GM19452 (cell line): ENCODE data around the gene PSENEN.

Experiments used
- ATAC-seq: cut with Tn5 transposase; IDR thresholded peaks from one replicate; pipeline ENCODE4 v1.9.1; 2021; ENCODE audit not compliant: unreplicated experiment

PSENEN gene

DNA sequence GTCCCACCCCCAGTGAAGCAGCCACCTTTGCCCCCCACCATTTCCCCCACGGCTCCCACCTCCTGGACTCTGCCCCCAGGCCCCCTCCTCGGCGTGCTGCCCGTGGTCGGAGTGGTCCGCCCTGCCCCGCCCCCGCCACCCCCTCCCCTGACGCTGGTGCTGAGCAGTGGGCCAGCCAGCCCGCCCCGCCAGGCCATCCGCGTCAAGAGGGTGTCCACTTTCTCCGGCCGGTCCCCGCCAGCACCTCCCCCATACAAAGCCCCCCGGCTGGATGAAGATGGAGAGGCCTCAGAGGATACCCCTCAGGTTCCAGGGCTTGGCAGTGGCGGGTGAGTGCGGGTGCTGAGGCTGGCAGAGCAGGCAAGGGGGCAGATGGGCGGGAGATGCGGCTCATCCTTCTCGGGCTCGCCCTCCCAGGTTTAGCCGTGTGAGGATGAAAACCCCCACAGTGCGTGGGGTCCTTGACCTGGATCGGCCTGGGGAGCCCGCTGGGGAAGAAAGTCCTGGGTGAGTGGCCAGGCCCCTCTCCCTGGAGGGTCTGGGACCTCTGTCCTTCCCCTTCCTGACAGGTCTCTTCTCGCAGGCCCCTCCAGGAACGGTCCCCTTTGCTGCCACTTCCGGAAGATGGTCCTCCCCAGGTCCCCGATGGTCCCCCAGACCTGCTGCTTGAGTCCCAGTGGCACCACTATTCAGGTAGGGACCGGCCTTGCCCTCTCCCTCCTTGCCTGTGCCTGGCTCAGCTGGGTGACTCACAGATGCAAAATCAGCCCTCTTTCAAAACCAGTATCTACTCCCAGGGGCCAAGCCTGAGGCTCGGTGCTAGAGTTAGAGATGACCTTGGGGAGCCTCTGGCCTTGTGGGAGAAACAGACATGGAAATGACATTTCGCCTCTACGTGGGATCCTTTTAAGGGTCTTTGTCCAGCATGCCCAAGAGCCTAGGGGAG lies 12.0 kb upstream of the PSENEN start:
- ATAC-seq: no peak

DNA sequence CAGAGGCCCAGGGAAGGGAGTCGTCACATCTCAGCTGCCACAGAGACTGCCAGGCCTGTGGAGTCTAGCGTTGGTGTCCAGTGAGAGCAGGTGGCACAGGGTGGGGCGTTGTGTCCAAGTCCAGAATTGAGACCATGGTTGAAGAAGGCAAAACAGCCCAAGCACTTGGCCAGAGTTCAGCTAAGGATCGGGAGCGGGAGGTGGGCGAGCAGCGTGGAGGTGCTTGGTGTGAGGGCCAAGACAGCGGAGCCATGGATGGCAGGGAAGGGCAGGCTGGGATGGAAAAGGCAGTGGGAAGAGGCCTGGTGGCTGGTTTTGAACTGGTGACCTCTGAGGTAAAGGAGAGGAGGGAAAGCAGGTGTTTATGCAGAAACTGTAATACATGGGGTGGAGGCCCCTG lies 11.2 kb upstream of the PSENEN start:
- ATAC-seq: no peak

DNA sequence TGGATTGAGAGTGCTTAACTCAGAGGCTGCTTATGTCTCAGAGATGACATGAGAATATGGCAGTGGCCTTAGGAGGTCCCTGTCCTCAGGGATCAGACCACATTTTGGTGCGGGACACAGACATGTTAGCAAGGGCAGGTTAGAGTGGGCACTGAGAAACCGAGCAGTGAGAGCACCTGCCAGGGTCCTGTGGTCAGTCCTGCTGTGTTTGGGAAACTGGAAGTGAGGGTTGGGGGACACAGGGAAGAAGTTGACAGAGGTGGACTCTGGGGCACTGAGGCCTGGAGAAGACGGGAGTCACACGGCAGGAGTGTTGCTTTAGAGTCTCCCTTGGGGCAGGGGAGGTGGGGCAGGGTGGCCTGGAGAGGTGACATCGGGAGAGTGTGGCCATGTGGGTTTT lies 10.6 kb upstream of the PSENEN start:
- ATAC-seq: no peak

DNA sequence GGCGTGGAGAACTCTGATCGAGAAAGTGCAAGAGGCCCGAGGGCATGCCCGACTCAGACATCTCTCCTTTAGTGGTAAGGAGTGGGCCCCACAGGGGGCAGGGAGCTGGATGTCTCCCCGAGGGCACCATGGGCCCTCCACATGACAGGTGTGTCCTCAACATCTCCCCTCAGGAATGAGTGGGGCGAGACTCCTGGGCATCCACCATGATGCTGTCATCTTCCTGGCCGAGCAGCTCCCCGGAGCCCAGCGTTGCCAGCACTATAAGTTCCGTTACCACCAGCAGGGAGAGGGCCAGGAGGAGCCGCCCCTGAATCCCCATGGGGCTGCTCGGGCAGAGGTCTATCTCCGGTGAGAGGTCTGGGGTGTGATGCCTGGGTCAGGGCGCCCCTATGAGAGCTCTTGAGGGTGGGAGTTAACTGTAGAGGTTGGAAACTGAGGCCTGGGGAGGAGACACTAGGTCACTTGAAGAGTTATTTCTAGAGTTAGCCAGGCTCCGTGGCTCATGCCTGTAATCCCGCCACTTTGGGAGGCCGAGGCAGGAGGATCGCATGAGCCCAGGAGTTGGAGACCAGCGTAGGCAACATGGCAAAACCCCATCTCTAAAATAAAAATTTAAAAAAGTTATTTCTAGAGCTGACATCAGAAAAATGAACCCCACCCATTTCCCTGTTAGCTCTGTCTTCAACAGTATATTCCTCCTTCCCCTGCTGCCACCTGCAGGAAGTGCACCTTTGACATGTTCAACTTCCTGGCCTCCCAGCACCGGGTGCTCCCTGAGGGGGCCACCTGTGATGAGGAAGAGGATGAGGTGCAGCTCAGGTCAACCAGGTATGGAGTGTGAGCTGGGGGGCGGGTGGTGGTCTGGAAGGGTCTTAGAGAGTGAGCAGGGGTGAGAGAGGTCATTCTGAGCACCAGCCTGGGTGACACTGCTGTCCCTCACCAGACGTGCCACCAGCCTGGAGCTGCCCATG lies 8.3 kb upstream of the PSENEN start:
- no peak for ATAC-seq

DNA sequence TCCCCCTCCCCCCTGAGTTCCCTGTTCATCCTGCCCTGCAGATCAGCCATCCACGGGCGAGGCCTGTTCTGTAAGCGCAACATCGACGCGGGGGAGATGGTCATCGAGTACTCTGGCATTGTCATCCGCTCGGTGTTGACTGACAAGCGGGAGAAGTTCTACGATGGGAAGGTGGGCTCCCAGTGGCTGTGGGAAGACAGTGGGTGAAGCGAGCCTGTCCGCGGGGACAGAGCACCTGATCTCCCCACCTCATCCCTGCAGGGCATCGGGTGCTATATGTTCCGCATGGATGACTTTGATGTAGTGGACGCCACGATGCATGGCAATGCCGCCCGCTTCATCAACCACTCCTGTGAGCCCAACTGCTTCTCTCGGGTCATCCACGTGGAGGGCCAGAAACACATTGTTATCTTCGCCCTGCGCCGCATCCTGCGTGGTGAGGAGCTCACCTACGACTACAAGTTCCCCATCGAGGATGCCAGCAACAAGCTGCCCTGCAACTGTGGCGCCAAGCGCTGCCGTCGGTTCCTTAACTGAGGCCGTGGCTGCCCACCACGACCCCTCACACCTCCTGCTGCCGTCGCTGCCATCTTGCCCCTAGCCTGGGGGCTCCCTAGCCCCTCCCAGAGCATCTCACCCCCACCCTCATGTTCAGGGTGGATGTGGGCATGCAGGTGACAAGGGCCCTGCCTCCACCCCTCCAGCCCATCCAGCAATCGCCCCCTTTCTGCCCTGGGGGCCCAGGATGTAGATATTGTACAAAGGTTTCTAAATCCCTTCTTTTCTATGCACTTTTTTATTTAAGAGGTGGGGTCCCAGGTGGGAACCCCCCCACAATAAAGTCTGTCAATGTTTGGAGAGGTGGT lies 7.2 kb upstream of the PSENEN start:
- no peak for ATAC-seq

DNA sequence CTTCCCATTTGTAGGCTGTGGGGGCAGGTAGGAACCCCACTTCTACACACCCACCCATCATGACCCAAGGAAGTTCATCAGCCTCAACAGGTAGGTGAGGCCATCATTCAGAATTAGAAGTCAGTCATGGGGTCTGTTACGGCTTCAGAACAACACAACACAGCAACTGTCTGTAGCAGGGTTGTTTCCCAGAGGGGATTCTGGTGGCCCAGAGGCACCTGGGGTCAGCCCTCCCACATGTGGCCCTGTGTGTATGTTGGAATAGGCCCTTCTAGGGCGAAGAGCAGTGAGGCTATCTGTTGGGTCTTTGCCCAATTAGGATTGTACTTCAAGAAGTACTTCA lies 6.6 kb upstream of the PSENEN start:
- ATAC-seq: no peak

DNA sequence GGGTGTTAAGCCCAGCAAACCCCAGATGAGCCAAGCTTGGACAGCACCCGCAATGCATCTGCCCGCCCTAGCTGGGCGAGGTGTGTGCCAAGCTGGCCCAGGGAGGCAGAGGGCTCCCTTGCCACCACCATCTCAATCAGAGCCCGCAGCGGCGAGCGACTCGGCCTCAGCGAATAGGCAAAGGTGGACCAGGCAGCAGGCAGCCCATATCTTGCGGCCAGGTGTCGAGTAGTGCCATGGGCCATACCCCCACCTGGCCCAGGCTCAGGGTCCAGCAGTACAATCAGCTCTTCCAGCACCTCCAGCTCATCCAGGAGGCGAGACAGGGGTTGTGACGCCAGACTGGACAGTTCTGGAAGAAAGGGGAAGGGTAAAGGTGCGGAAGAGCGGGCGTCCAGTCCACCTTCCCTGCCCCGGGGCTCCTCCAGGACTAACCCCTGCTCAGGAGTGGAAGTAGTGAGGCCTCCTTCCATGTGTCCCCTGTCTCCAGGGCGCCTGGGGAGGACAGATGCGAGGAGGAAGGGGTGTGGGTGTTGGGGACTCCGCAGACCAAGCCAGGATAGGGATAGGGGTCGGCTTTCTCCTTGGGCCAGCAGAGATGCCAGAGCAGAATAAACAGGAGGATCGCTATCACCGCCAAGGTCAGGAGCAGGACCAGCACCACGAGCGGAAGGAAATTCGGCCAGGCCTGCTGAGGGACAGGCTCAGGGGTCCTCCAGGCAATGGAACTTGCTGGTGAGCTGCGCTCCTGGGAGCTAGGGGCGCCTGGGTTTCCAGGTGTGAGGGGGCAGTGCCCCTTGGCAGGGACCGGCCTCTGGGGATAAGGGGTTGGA lies 6.0 kb upstream of the PSENEN start:
- no peak for ATAC-seq

DNA sequence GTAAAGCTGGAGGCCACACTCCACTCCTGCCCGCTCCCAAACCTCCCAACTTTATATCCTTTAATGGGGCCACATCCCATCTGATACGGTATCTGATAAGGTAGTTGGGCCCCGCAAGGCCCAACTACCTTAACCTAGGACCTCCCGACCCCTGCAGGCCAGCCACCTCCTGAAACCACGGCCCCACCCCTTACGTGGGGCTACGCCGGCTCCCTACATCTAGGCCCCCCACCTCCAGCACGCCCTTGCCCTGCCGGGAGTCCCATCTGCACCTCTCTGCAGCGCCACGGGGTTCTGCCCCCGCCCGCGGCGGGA lies 5.4 kb upstream of the PSENEN start:
- ATAC-seq: no peak

DNA sequence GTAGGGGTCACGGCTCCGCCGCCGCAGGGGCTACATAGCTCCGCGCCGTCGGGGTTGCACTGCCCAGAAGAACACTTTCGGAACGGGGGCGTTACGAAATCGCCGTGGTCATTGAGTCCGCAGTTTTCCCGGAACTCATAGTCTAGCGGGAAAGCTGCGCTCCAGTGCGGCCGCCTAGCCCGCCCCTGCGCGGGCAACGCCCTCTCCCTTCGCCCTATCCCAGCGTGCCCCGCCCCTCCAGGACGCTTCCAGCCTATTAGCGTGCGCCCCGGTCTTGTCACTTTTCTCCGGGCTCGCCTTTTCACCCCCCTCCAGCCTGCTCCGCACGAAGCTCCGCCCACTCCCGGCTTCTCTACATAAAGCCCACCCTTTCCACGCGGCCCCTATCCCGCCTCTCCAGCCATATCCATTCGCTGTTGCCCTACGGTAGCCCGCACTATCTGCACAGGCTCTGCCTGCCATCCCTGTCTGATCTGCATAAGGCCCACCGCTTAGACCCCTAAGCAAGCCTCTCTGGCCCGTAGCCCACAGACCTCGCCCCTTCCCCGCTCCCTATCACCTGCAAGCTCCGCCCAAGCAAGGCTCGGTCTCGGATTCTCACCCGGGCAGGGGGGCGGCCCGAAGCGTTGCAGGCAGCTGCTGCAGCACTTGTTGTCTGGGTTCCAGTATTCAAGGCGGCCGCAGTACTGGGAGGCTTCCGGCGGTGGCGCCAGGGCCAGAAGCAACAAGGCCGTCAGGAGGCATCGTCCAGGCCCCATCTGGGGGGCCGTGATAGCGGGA lies 4.8 kb upstream of the PSENEN start:
- peak; percentile 59 for ATAC-seq

DNA sequence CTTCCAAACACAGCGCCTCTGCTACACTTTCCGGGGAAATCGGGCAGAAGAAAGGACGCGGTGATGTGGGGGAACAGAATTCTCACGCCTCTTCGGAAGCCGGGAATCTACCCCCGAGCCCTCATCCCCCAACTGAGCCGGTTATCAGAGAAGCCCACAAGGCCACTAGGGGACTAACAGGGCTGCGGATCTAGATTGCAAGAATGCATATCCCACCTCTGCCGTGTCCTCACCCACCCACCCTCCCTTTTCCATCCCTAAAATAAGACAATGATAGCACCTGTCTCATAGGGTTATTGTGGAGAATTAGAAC lies 4.3 kb upstream of the PSENEN start:
- no peak for ATAC-seq

DNA sequence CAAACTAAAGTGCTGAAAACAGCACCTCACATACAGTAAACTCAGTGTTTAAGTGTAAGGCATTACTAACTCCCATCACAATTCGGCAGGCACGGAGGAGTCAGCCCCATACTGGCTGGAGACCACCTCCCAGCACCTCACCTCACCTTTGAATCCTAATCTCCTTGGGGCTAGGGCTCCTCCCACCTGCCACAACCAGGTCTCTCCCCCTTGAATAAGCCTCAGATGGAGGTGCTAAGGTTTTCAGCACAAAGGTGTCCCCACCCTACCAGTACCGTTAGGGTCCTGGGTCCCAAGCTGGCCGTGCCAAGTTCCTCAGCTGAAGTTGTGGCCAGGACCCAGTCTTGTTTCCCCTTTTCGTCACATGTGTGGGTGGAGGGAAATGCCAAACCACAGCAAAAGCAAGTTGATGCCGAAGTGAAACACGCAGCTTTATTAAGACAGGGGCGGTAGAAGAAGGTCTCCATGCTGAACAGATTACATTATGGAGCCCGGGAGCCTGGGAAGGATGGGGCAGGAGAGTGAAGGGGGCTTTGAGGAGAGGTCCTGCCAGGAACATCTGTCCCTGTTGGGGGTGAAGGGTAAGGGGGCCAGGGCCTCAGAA lies 3.2 kb upstream of the PSENEN start, which contains the start of gene IGFLR1:
Gene IGFLR1, minus strand, starts transcription at position 332 of the 604 bp plus-strand sequence. CDS start 1,272 bp downstream, outside the sequence.
- ATAC-seq: no peak

DNA sequence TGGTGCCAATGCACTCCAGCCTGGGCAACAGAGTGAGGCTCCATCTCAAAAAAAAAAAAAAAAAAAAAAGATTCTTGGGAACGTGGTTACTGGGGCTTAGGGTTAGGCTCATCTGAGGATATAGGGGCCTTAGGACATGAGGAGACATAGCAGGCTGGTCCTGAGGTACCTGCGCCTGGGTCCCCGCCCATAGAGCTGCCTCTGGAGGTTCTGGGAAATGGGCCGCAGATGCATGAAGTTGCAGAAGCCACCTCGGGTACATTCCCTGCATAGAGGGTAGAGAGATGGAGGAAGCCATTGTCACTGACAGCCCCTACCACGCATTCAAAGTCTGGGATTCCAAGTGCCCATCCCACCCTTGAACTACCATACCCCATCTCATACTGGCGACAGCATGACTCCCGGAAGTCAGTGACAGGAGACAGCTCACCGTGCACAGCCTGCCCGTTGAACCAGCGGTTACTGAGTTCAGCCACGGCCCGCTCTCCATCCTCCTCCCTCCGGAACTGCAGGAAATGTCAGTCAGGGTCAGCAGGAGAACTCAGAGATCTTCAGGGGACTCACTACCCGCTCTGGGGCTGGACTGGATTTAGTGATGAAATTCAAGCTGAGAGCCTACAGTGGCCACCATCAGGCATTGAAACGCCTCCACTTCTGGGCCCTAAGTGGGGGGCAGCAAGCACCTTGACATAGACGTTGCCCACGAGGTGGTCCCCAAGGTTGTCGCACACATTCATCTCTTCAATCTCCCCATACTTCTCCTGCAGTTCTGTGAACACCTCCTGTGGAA lies 1.6 kb upstream of the PSENEN start:
- ATAC-seq: no peak

DNA sequence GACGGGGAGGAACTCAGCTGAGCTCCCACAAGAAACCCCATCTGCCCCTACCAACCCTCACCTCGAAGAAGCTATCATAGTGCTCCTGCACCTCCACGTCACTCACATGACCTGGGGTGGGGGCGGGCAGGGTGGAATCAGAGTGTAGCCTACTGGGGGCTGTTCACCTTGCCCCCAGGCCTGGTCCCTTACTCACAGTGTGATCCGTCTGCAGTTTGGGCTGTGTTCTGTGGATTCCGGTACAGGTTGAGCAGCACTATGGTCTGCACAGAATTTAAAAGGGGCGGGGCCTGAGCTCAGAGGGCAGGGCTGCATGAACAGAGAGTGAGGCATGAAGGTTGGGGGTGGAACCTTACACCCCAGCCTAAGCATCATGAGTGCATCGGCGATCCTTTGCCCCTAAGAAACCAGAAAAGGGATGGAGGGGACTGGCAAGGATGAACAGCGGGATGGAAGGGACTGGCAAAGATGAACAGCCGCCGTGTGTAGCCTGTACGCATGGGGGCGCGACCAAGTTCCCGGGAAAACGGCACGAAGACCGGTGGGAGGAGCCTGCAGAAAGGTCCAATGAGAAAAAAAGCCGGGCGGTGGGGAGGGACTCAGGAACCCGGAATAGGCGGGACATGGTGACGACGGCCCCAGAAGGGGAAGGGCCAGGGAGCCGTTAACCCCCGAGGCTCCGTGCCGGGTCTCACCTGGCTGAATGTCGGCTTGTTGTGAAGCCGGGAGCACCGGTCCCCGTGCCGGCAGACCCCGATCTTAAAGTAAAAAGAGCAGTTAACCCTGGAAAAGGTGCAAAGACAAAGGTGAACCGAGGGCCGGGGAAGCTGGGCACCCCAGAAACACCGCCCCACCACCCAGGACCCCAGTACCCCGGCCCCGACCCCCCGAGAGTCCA lies 772 bp upstream of the PSENEN start:
- peak; percentile 30 for ATAC-seq

DNA sequence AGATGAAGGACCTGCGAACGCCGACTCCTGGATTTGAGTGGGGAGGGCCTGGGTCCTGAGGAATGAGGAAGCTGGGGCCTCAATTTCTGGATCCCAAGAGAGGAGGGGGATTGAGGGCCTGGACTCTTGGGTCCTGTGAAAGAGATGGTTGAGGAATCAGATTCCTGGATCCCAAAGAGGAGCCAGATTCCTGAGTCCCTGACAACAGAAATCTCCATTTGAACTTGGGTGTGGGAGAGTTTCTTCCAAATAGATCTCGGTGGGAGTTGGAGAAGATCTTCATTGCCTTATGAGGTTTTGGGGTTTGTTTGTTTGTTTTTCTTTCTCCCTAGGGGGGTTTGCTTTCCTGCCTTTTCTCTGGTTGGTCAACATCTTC lies 624 bp downstream of the PSENEN start:
- ATAC-seq: no peak

DNA sequence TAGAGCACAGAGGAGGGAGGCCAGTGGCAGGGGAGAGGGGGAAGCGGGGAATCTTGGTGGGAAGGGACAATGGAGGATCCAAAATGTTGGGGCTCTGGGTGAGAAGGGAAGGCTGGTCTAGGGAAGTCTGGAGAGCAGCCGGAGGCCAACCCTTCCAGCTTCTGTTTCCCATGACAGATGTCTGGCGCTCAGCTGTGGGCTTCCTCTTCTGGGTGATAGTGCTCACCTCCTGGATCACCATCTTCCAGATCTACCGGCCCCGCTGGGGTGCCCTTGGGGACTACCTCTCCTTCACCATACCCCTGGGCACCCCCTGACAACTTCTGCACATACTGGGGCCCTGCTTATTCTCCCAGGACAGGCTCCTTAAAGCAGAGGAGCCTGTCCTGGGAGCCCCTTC lies 1.1 kb downstream of the PSENEN start:
- no peak for ATAC-seq

DNA sequence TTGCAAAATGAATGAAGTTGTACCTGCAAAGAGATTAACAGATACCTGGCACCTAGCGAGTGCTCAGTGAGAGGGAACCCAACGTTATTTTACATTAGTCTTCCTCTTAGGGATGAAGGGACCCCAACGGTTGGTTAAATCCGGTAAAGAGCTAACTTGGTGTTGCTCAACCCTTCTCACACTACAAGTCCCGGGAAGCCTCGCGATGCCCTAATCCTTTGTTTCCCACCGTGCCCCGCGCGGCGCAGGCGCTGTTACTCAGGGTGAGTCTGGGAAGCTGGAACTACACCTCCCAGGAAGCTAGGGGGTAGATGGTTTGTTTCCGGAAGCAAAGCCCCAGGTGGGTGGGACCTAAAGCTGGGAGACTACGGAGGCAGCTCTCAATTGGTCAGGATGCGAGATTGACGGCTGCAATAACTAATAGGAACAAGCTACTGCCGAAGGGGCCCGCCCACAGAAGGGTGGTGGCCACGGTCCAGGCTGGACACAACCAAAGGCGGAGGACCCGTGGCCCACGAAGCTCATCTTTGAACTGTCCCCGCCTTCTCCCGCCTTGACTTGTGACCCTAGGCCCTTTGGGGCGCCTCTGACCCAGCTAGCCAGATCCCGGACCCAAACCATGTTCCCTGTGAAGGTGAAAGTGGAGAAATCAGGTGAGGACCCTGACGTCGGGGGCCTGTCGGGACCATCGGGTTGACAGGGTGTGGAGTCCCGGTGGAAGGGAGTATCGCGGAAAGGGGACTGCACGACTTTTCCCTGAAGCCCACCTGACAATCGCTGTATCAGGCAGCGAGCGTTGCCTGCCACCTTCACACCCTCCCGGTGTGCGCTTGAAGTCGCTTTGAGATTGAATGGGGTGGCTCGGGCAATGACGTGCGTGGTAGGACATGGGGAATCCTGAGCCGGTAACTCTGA lies 2.9 kb downstream of the PSENEN start, which contains the start of gene LIN37:
Gene LIN37, plus strand, starts transcription at position 471 of the 915 bp plus-strand sequence. Its CDS starts 149 bp downstream, at position 620.
- ATAC-seq: peak; percentile 59
